Ascending aorta (tissue), 2 donors: Measurements from ENCODE around the gene NUDT21. TPM values are rescaled to one million over a fixed set of nuclear protein-coding genes. Genes with fewer than 3 reads are reported as not detected.

Source experiments
- DNase-seq, 2 donors: peaks; one replicate each; pipeline ENCODE4 v3.0.0-alpha.2; 2019; ENCODE audit warnings: low spot score in 2 of 2
- H3K27ac ChIP-seq, 2 donors: fragments of 200-600 bp; sonication (generic); one replicate each; pipeline ENCODE4 v1.5.1; 2016 to 2017; ENCODE audit warnings: mild to moderate bottlenecking in 1 of 2
- H3K27me3 ChIP-seq: fragments of 200-600 bp; sonication (generic); one replicate; pipeline ENCODE4 v1.5.1; 2017
- H3K36me3 ChIP-seq, 2 donors: fragments of 200-600 bp; sonication (generic); one replicate each; pipeline ENCODE4 v1.5.1; 2016
- H3K4me1 ChIP-seq, 2 donors: fragments of 200-600 bp; sonication (generic); one replicate each; pipeline ENCODE4 v1.5.1; 2016 to 2017; ENCODE audit warnings: mild to moderate bottlenecking in 1 of 2
- H3K4me3 ChIP-seq, 2 donors: fragments of 200-600 bp; sonication (generic); one replicate each; pipeline ENCODE4 v1.5.1; 2016 to 2017; ENCODE audit warnings: mild to moderate bottlenecking in 1 of 2
- H3K9me3 ChIP-seq, 2 donors: fragments of 200-600 bp; sonication (generic); one replicate each; pipeline ENCODE4 v1.5.1; 2016
- CTCF ChIP-seq, 3 experiments: fragments of 200-600 bp in 2 of 3; fragments of 450-650 bp in 1 of 3; sonication (generic) in 2 of 3; IDR thresholded peaks; one replicate each; pipeline ENCODE4 v1.5.1; 2016 to 2019; ENCODE audit warnings: antibody characterized with exemption in 3 of 3, mild to moderate bottlenecking in 1 of 3, moderate library complexity in 1 of 3
- intact Hi-C: fragments of 100-400 bp; cut with DNase I; formaldehyde crosslinking; loops from one replicate; pipeline ENCODE4 v1.15.1; 2023
- total RNA-seq: library from RNA; depleted of rRNA; stranded (reverse); fragments of >200 nt; gene quantifications from one replicate; pipeline ENCODE4 v1.1.0, GENCODE V29; 2016

Gene NUDT21
- total RNA-seq, 1 donor from 2014 or later: 5.3 TPM

- DNase-seq: no peak
- H3K27me3 ChIP-seq: no peaks in the 10 kb centered on the region
- H3K9me3 ChIP-seq: no peaks in the 10 kb centered on the region
- H3K27ac ChIP-seq: no peak overlapping the region
- no peak for TF ChIP-seq CTCF (IDR thresholded peaks at IDR 0.05)
- no peaks in the 10 kb centered on the region for H3K4me1 ChIP-seq
- no peak overlapping the region for H3K4me3 ChIP-seq
- intact Hi-C loops: no loop called here
- peaks cover 25 to 63% of the 10 kb centered on the region in 2 donors for H3K36me3 ChIP-seq
Measured at GRCh38 chr16:56483394-56483793, 32.3 kb upstream of the NUDT21 start.

DNA sequence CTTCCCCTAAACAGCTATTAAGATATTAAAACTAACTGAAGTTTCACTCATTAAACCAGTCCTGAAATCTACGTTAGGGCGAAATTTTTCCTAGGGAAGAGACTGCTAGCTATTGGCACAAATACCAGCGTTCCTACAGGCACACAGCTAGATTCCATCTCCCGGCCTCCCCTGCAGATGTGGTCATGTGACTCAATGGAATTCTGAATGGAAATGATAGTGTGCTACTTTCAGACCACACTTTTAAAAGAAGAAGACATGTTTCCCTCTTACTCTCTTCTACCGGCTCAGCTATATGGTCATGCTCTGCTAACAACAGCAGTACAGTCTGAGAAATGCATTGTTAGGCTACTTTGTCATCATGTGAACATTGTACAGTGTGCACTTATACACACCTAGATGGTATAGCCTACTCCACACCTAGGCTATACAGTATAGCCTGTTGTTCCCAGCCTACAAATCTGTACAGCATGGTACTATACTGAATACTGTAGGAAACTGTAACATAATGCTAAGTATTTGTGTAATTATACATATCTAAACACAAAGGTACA lies 31.6 kb upstream of the NUDT21 start:
- Histone ChIP-seq H3K4me3 (no peak overlapping the region), H3K27me3 (no peaks in the 10 kb centered on the region), H3K36me3 (peaks cover 25 to 65% of the 10 kb centered on the region in 2 donors), H3K9me3 (no peaks in the 10 kb centered on the region), H3K27ac (no peak overlapping the region), H3K4me1 (no peaks in the 10 kb centered on the region)
- intact Hi-C loops: no loop called here
- TF ChIP-seq CTCF (IDR thresholded peaks at IDR 0.05): no peak
- no peak for DNase-seq

GRCh38 chr16:56481468-56482122 lies 30.5 kb upstream of the NUDT21 start:
- H3K9me3 ChIP-seq: no peaks in the 10 kb centered on the region
- no peaks in the 10 kb centered on the region for H3K4me1 ChIP-seq
- intact Hi-C loops: no loop called here
- no peak overlapping the region for H3K4me3 ChIP-seq
- TF ChIP-seq CTCF (IDR thresholded peaks at IDR 0.05): no peak
- peaks cover 29 to 74% of the 10 kb centered on the region in 2 donors for H3K36me3 ChIP-seq
- no peak overlapping the region for H3K27ac ChIP-seq
- no peaks in the 10 kb centered on the region for H3K27me3 ChIP-seq
- no peak for DNase-seq

DNA sequence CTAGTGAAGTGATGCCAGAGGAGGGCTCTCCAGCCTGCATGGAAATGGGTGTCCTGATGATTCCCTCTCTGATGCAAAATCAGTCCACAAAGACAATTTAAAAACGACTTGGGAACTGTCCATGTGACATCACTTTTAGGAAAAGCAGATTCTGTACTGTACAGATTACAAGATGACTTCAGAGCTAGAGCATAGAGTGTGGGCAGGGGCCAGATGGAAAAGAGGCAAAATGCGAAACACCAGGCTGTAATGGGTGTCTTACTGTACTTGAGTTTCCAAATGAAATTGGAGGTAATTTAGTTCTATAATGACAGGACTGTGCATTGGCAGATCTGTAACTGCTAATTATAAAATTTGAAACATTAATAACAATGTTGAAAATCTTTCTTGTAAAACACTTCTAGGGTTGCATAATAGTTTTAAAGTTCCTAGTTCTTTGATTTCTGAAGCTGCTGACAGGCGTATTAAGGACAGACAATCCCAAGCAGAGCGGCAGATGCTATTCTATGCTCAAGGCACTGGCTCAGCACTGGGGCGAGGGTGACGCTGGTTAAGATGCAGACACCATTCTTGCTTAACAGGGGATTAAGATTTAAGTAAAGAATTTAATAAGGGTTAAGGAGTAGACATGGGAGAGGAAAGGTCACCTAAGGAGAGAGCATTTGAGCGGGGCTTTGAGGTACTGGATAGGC lies 29.8 kb upstream of the NUDT21 start:
- Histone ChIP-seq H3K27ac (no peak overlapping the region), H3K36me3 (peaks cover 32 to 74% of the 10 kb centered on the region in 2 donors), H3K4me3 (no peak overlapping the region), H3K9me3 (no peaks in the 10 kb centered on the region), H3K4me1 (no peaks in the 10 kb centered on the region), H3K27me3 (no peaks in the 10 kb centered on the region)
- TF ChIP-seq CTCF (IDR thresholded peaks at IDR 0.05): no peak
- DNase-seq: no peak
- intact Hi-C loops: no loop called here

DNA sequence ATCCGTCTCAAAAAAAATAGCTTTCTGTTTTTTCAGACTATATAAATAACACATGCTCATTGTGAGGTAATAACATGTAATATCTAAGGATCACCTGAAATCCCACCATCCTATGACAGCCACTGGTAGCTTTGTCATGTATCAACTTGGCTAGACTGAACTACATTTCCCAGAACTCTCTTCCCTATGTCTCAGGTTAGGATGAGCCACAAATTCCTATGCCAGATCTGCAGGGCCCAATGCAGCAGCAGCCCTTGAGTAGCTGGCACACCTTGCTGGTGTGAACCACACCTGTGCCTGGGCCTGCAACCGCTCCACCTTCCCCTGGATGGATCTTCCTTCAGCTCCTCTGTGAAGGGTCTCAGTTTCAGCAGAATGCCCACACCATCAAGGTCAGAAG lies 28.3 kb upstream of the NUDT21 start:
- Histone ChIP-seq H3K27me3 (no peaks in the 10 kb centered on the region), H3K9me3 (no peaks in the 10 kb centered on the region), H3K4me3 (no peak overlapping the region), H3K36me3 (peaks cover 37 to 76% of the 10 kb centered on the region in 2 donors), H3K27ac (no peak overlapping the region), H3K4me1 (no peaks in the 10 kb centered on the region)
- intact Hi-C loops: no loop called here
- no peak for DNase-seq
- no peak for TF ChIP-seq CTCF (IDR thresholded peaks at IDR 0.05)
